RWPE1 (cell line): Measurements from ENCODE around the gene CACNA1B.
A peak's percentile ranks its signal among the peaks of the same experiment; 100 is the strongest.

Experiments used
- CTCF ChIA-PET: fragments of 350-600 bp; sonication (Branson Sonifier 250); formaldehyde crosslinking; extraction: SDS; loops from one replicate; lab custom pipeline; 2021; lab: Yijun Ruan, JAX
- POLR2A ChIA-PET: fragments of 400-600 bp; formaldehyde crosslinking; extraction: SDS; loops from one replicate; lab custom pipeline; 2020; ENCODE audit warnings: antibody characterized with exemption; ENCODE audit not compliant: low non-redundant PET; lab: Yijun Ruan, JAX
- DNase-seq: peaks from one replicate; pipeline ENCODE4 v3.0.0; 2012; ENCODE audit warnings: low spot score
- H3K27ac ChIP-seq: fragments of 450-650 bp; 2 replicates; pipeline ENCODE4 v1.5.1; 2017
- CTCF ChIP-seq: fragments of 450-650 bp; conservative IDR thresholded peaks from 2 replicates; pipeline ENCODE4 v1.5.1; 2017; ENCODE audit warnings: low read depth, mild to moderate bottlenecking

Gene CACNA1B

GRCh38 chr9:137875846-137876245 lies 1.7 kb upstream of the CACNA1B start:
- no peak overlapping the region for H3K27ac ChIP-seq
- ChIA-PET POLR2A (no interaction called here), CTCF (no interaction called here)
- no peak for DNase-seq
- TF ChIP-seq CTCF, result no peak

GRCh38 chr9:137876269-137876668 lies 1.3 kb upstream of the CACNA1B start:
- H3K27ac ChIP-seq, result no peak overlapping the region
- no peak for DNase-seq
- no peak for TF ChIP-seq CTCF
- ChIA-PET POLR2A (no interaction called here), CTCF (no interaction called here)

- H3K27ac ChIP-seq, result no peak overlapping the region
- ChIA-PET POLR2A (no interaction called here), CTCF (no interaction called here)
- TF ChIP-seq CTCF, result no peak
- DNase-seq, result no peak
Observed at GRCh38 chr9:137876781-137877386, 698 bp upstream of the CACNA1B start.

GRCh38 chr9:137878146-137878941 lies 762 bp downstream of the CACNA1B start:
- ChIA-PET POLR2A (no interaction called here), CTCF (no interaction called here)
- no peak overlapping the region for H3K27ac ChIP-seq
- DNase-seq, result peak; percentile 57
- TF ChIP-seq CTCF, result no peak

GRCh38 chr9:137879052-137879451 lies 1.5 kb downstream of the CACNA1B start:
- DNase-seq, result no peak
- TF ChIP-seq CTCF, result no peak
- no peak overlapping the region for H3K27ac ChIP-seq
- CTCF ChIA-PET, result no interaction called here
- POLR2A ChIA-PET, result no interaction called here

GRCh38 chr9:137879566-137880150 lies 2.1 kb downstream of the CACNA1B start:
- ChIA-PET POLR2A (no interaction called here), CTCF (no interaction called here)
- H3K27ac ChIP-seq, result no peak overlapping the region
- no peak for DNase-seq
- no peak for TF ChIP-seq CTCF
